ENCODE results near the gene ETNK2.

DNA sequence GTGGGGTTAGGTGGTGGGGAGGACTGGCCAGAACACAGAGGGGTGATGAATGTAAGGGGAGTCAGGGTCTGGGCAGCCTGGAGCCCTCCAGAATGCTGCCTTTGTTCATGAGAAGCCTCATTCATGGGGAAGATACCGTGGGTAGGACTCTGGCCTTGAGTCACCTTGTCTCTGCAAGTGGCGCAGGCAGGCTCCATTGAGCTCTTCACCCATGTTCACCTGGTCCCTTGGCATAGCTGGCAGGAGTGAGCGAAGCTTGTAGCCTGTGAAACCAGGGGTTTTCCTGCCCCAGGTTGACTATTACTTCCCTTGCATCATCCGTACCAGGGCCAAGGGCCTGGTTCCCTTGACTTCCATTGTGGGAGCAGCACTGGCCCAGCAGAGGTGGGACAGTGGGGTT is 53.2 kb downstream of the ETNK2 start:
- TF ChIP-seq EZH2phosphoT487 (IDR thresholded peaks at IDR 0.05; ENCODE audit: unreplicated experiment), result no peak
- no peak for TF ChIP-seq EZH2 (IDR thresholded peaks at IDR 0.05; ENCODE audit: low read depth, unreplicated experiment)
- TF ChIP-seq, protein P1, sequence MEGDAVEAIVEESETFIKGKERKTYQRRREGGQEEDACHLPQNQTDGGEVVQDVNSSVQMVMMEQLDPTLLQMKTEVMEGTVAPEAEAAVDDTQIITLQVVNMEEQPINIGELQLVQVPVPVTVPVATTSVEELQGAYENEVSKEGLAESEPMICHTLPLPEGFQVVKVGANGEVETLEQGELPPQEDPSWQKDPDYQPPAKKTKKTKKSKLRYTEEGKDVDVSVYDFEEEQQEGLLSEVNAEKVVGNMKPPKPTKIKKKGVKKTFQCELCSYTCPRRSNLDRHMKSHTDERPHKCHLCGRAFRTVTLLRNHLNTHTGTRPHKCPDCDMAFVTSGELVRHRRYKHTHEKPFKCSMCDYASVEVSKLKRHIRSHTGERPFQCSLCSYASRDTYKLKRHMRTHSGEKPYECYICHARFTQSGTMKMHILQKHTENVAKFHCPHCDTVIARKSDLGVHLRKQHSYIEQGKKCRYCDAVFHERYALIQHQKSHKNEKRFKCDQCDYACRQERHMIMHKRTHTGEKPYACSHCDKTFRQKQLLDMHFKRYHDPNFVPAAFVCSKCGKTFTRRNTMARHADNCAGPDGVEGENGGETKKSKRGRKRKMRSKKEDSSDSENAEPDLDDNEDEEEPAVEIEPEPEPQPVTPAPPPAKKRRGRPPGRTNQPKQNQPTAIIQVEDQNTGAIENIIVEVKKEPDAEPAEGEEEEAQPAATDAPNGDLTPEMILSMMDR (conservative IDR thresholded peaks at IDR 0.05; ENCODE audit: low read depth in 2 of 2), result no peak
- TF ChIP-seq POLR2AphosphoS5 (IDR thresholded peaks at IDR 0.05; ENCODE audit: low read depth), result no peak
